Ishikawa (cell line): ENCODE data around the gene SMARCA4.

ENCODE experiments used
- CEBPB ChIP-seq: IDR thresholded peaks from 2 replicates; pipeline ENCODE4 v1.6.1; 2012
- EGR1 ChIP-seq: IDR thresholded peaks from 2 replicates; pipeline ENCODE4 v1.6.1; 2012
- EP300 ChIP-seq: IDR thresholded peaks from 2 replicates; pipeline ENCODE4 v1.6.1; 2012; ENCODE audit warnings: borderline replicate concordance
- FOXM1 ChIP-seq: IDR thresholded peaks from 2 replicates; pipeline ENCODE4 v1.6.1; 2012; ENCODE audit warnings: low read depth, borderline replicate concordance
- NFIC ChIP-seq: IDR thresholded peaks from 2 replicates; pipeline ENCODE4 v1.6.1; 2012
- RAD21 ChIP-seq: IDR thresholded peaks from 2 replicates; pipeline ENCODE4 v1.6.1; 2012; ENCODE audit warnings: low read depth
- TAF1 ChIP-seq: IDR thresholded peaks from 2 replicates; pipeline ENCODE4 v1.6.1; 2012; ENCODE audit warnings: low read depth, mild to moderate bottlenecking
- TCF12 ChIP-seq: IDR thresholded peaks from 2 replicates; pipeline ENCODE4 v1.6.1; 2012; ENCODE audit warnings: low read depth
- TEAD4 ChIP-seq: IDR thresholded peaks from 2 replicates; pipeline ENCODE4 v1.6.1; 2012
- YY1 ChIP-seq: IDR thresholded peaks from 2 replicates; pipeline ENCODE4 v1.6.1; 2012; ENCODE audit warnings: low read depth
- ZBTB7A ChIP-seq: IDR thresholded peaks from 2 replicates; pipeline ENCODE4 v1.6.1; 2012; ENCODE audit warnings: low read depth
- TF ChIP-seq, protein P1 (sequence below): IDR thresholded peaks from 2 replicates; pipeline ENCODE4 v1.6.1; 2012; ENCODE audit warnings: low read depth, mild to moderate bottlenecking
- TF ChIP-seq, protein P2 (sequence below): IDR thresholded peaks from 2 replicates; pipeline ENCODE4 v1.6.1; 2012
- TF ChIP-seq, protein P3 (sequence below): IDR thresholded peaks from 2 replicates; pipeline ENCODE4 v1.6.1; 2012

DNA sequence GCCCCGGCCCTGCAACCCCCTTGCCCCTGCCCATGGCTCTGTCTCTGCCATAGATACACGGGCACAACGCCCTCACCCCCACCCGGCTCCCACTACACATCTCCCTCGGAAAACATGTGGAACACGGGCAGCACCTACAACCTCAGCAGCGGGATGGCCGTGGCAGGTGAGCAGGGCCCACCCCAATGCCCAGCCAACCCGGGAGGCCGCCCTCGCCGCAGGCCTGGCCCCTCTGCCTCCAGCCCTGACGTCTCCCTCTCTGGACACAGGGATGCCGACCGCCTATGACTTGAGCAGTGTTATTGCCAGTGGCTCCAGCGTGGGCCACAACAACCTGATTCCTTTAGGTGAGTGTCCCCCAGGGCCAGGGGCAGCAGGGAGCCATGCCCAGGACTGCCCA, 40.0 kb upstream of the SMARCA4 start:
- no peak for TF ChIP-seq EP300
- TF ChIP-seq, protein P1, sequence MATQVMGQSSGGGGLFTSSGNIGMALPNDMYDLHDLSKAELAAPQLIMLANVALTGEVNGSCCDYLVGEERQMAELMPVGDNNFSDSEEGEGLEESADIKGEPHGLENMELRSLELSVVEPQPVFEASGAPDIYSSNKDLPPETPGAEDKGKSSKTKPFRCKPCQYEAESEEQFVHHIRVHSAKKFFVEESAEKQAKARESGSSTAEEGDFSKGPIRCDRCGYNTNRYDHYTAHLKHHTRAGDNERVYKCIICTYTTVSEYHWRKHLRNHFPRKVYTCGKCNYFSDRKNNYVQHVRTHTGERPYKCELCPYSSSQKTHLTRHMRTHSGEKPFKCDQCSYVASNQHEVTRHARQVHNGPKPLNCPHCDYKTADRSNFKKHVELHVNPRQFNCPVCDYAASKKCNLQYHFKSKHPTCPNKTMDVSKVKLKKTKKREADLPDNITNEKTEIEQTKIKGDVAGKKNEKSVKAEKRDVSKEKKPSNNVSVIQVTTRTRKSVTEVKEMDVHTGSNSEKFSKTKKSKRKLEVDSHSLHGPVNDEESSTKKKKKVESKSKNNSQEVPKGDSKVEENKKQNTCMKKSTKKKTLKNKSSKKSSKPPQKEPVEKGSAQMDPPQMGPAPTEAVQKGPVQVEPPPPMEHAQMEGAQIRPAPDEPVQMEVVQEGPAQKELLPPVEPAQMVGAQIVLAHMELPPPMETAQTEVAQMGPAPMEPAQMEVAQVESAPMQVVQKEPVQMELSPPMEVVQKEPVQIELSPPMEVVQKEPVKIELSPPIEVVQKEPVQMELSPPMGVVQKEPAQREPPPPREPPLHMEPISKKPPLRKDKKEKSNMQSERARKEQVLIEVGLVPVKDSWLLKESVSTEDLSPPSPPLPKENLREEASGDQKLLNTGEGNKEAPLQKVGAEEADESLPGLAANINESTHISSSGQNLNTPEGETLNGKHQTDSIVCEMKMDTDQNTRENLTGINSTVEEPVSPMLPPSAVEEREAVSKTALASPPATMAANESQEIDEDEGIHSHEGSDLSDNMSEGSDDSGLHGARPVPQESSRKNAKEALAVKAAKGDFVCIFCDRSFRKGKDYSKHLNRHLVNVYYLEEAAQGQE: no peak
- TF ChIP-seq, protein P2, sequence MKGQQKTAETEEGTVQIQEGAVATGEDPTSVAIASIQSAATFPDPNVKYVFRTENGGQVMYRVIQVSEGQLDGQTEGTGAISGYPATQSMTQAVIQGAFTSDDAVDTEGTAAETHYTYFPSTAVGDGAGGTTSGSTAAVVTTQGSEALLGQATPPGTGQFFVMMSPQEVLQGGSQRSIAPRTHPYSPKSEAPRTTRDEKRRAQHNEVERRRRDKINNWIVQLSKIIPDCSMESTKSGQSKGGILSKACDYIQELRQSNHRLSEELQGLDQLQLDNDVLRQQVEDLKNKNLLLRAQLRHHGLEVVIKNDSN: no peak
- no peak for TF ChIP-seq EGR1
- TF ChIP-seq, protein P3, sequence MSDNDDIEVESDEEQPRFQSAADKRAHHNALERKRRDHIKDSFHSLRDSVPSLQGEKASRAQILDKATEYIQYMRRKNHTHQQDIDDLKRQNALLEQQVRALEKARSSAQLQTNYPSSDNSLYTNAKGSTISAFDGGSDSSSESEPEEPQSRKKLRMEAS: no peak
- no peak for TF ChIP-seq FOXM1
- TF ChIP-seq TAF1: no peak
- TF ChIP-seq RAD21: no peak
- no peak for TF ChIP-seq NFIC
- no peak for TF ChIP-seq CEBPB
- TF ChIP-seq ZBTB7A: no peak
- no peak for TF ChIP-seq YY1
- no peak for TF ChIP-seq TCF12
- TF ChIP-seq TEAD4: no peak
